ENCODE data around the gene GPSM3. TPM values are rescaled to one million over a fixed set of nuclear protein-coding genes. Genes with fewer than 3 reads are reported as not detected.

The GPSM3 gene
- total RNA-seq, 1 donor: 2.6 TPM

DNA sequence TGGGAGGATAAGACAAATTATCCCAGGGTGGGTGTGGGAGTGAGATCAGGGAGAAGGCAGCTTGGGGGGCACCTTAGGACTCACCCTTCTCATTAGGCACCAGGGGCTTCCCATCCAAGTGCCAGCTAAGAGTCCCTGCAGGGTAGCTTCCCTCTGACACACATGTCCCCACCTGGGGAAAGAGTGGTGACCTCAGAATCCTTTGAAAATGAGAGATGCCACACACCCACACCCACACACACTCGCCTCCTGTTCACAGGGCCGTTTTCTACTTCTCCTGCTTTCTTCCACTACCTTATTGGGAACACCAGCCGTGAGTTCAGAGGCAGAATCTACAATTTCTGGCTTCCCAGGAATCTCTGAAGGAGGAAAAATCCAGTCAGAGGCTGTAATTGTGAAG is 9.4 kb downstream of the GPSM3 start:
- TF ChIP-seq, protein P1, sequence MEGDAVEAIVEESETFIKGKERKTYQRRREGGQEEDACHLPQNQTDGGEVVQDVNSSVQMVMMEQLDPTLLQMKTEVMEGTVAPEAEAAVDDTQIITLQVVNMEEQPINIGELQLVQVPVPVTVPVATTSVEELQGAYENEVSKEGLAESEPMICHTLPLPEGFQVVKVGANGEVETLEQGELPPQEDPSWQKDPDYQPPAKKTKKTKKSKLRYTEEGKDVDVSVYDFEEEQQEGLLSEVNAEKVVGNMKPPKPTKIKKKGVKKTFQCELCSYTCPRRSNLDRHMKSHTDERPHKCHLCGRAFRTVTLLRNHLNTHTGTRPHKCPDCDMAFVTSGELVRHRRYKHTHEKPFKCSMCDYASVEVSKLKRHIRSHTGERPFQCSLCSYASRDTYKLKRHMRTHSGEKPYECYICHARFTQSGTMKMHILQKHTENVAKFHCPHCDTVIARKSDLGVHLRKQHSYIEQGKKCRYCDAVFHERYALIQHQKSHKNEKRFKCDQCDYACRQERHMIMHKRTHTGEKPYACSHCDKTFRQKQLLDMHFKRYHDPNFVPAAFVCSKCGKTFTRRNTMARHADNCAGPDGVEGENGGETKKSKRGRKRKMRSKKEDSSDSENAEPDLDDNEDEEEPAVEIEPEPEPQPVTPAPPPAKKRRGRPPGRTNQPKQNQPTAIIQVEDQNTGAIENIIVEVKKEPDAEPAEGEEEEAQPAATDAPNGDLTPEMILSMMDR (IDR thresholded peaks at IDR 0.05; ENCODE audit: insufficient read depth, low read depth, low read length): no peak
- H3K4me3 ChIP-seq (ENCODE audit: low read depth, low read length): no peak overlapping the region
- DNase-seq (ENCODE audit: low read depth): no peak

DNA sequence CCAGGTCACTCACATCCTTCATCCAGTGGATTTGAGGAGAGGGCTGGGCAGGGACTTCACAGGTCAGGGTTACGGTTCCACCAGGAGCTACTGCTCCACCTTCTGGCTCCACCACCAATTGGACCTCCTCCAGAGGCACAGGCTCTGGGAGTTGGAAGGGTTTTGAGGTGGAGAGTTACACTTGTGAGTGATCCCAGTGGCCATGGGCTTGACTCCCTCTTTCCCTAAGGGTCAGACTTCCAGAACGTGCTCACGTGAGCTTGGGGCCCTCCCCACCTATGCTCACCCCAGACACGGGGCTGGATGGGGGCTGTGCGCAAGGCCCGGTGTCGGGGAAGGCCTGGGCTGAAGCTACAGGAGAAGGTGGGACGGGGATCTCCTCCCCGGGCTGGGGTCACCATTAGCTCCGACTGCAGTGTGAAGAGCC is 9.9 kb downstream of the GPSM3 start:
- TF ChIP-seq, protein P1 (IDR thresholded peaks at IDR 0.05; ENCODE audit: insufficient read depth, low read depth, low read length): no peak
- no peak for DNase-seq (ENCODE audit: low read depth)
- H3K4me3 ChIP-seq (ENCODE audit: low read depth, low read length): no peak overlapping the region

DNA sequence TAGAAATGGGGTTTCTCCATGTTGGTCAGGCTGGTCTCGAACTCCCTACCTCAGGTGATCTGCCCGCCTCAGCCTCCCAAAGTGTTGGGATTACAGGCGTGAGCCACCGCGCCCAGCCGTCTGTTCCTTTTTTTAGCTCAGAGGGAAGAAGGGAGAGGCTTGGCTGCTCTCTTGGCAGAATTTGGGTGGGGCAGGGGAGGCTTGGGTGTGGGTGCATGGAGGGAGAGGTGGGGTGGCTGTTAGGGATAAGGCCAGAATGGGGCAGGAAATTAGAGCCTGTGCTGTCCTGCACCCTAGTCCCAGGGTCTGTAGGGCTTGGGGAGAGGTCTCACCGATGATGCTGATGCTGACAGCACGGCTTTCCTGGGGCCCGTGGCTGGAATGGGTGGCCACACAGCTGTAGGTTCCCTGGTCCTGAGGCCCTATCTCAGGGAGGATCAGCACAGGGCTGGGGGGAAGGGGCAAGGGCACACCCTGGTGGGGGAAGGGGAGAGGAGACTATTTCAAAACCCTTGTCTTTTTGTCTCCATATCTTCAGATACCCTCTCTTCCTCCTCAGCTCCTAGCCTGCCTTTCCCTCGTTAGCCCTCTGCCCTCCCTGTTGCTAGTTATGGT is 10.4 kb downstream of the GPSM3 start:
- TF ChIP-seq, protein P1 (IDR thresholded peaks at IDR 0.05; ENCODE audit: insufficient read depth, low read depth, low read length): no peak
- DNase-seq (ENCODE audit: low read depth): no peak

DNA sequence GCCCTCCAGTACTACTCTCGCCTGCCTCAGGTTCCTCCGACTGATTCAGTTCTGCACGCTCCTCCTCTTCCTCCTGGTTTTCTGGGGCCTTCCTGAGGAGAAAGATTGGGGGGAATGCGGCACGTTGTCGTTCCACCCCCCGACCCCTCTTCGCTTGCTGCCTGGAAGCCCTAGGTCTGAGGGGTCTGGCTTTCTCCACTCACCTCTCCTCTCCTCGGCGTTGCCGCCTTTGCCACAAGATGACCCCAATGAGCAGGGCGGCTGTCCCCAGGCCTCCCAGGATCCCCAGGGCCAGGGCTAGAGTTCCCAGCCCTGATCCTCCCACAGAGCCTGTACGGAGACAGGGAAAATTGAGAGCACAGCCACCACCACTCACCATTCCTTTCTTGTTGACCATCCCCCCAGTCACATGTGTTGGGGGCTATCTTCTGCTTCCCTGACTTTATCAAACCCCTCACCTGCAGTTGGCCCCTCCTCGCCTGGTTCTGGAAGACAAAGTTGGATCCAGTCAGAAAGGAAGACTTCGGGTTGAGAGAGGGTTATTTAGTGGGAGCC is 11.2 kb downstream of the GPSM3 start:
- TF ChIP-seq, protein P1 (IDR thresholded peaks at IDR 0.05; ENCODE audit: insufficient read depth, low read depth, low read length): no peak
- H3K4me3 ChIP-seq (ENCODE audit: low read depth, low read length): no peak overlapping the region
- no peak for DNase-seq (ENCODE audit: low read depth)

More for the DNA sequence above, 10.4 kb downstream of the GPSM3 start:
- no peak overlapping the region for H3K4me3 ChIP-seq (ENCODE audit: low read depth, low read length)

DNA sequence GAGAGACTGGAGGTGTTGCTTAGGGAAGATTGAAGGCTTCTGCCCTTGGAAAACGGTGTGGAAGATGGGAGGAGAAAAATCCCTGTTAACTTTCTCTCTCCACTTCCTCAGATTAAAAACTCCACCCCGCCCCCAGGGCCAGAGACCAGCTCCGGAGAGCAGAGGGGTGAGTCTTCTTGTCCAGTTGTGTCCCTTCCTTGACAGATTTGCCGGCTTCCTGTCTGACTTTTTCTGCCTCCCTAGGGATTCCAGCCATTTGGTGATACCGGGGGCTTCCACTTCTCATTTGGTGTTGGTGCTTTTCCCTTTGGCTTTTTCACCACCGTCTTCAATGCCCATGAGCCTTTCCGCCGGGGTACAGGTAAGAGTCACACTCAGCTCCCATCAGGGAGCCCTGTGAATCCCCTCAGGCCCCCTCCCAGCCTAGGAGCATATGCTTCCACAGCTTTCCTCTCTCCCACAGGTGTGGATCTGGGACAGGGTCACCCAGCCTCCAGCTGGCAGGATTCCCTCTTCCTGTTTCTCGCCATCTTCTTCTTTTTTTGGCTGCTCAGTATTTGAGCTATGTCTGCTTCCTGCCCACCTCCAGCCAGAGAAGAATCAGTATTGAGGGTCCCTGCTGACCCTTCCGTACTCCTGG is 12.6 kb downstream of the GPSM3 start:
- TF ChIP-seq, protein P1 (IDR thresholded peaks at IDR 0.05; ENCODE audit: insufficient read depth, low read depth, low read length): no peak
- H3K4me3 ChIP-seq (ENCODE audit: low read depth, low read length): no peak overlapping the region
- no peak for DNase-seq (ENCODE audit: low read depth)

DNA sequence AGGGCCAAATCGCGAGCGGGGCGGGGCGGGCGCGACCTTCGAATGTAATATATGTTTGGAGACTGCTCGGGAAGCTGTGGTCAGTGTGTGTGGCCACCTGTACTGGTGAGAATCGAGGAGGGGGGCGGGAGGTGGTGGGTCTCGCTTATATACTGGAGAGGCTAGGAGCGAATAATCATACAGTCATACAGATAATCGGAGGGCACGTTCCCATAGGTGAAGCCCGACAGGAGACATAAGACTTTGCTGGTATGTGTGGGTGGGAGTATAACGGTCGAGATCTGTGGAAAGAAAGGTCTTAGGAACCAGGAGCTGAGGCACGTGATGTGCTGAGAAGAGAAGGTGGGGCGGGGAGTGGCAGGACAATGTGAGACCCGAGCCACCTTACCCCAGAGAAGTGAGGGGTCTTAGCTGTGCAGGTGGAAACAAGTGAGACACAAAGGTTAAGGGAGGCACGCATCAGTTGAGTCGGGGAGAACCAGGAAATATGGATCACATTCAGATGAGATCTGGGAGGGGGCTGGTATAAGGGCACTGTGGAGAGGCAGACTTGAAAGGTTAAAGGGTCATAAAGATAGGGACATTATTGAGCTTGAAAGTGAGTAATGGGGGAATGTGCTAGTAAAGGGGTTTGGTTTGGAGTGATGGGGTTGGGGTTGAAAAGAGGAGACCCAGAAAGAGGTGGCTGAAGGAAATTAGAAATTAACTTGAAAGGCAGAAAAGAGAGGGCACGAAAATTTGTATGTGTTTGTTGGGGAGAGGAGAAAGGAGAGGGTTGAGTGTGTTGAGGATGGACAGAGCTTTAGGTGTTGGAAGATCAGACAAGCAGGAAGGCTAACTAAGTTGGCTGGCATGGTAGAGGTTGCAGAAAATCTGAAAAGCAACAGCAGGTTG is 13.6 kb downstream of the GPSM3 start:
- DNase-seq (ENCODE audit: low read depth): no peak
- TF ChIP-seq, protein P1 (IDR thresholded peaks at IDR 0.05; ENCODE audit: insufficient read depth, low read depth, low read length): no peak
- H3K4me3 ChIP-seq (ENCODE audit: low read depth, low read length): peak overlapping the region; percentile 92
